HPDE6-E6E7 (cell line): ENCODE data around the gene TRIM60.
"Not testable (repeated sequence)": the region's sequence is repeated elsewhere in the genome, so short reads cannot be mapped to it uniquely, and the experiment has no call there.

Experiments used
- DNase-seq: peaks from one replicate; pipeline ENCODE4 v3.0.0; 2011; ENCODE audit warnings: missing footprints; ENCODE audit errors: extremely low spot score

Gene TRIM60

DNA sequence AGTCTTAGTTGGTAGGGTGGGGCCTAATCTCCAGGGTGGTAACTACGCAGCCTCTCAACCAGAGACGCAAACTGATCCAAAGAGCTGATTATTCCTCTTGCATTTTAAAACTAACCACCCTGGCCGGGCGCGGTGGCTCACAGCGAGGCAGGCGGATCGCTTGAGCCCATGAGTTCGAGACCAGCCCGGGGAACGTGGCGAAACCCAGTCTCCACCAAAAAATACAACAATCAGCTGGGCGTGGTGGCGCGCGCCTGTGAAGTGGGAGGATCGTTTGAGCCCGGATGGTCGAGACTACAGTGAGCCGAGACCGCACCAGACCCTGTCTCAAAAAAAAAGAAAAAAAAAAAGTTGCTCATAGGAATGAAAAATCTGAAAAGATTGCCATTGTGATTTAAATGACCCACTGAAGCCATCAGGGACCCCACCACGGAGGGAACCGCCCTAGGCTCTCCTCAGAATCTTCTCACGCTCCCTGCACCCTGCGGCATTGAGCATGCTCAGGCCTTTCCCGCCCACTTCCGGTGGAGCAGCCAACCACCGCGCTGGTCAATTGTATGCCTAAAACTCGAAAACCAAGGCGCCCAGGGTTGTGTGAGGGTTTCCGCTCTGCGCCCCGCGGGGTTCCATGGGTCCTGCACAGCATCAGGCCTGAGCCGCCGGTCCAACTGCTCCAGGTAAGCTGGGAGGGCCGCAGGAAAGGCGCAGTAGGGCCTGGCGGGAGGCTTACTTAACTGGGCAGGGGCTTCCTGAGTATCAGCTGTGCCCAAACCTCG, at the start of gene TRIM60:
TRIM60 (plus strand) TSS at position 564 of the 776 bp plus-strand sequence. CDS start 8,074 bp downstream, outside the sequence.
- DNase-seq, result no peak

DNA sequence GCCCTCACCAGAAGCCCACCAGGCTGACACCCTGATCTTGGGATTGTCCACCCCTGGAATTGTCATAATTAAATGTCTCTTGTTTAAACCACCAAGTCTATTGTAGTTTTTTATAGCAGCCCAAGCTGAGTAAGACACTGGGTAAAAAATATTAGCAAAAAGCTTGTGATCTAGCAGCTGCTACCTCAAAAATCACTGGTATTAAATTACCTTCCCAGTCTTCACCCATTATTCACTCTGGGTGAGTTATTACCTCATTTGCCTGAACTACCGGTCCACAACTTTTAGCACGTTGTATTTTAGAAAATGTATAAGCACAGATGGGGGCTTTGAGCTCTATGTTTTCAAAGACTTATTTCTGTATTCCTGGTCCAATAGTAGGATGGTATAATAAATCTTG, 42.3 kb upstream of the TRIM60 start:
- no peak for DNase-seq

DNA sequence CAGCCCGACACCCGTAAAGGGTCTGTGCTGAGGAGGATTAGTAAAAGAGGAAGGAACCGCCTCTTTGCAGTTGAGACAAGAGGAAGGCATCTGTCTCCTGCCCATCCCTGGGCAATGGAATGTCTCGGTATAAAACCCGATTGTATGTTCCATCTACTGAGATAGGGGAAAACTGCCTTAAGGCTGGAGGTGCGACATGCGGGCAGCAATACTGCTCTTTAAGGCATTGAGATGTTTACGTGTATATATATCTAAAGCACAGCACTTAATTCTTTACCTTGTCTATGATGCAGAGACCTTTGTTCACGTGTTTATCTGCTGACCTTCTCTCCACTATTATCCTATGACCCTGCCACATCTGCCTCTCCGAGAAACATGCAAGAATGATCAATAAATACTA, 41.0 kb upstream of the TRIM60 start:
- not testable (repeated sequence) for DNase-seq

DNA sequence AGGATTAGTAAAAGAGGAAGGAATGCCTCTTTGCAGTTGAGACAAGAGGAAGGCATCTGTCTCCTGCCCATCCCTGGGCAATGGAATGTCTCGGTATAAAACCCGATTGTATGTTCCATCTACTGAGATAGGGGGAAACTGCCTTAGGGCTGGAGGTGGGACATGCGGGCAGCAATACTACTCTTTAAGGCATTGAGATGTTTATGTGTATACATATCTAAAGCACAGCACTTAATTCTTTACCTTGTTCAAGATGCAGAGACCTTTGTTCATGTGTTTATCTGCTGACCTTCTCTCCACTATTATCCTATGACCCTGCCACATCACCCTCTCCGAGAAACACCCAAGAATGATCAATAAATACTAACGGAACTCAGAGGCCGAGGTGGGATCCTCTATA, 35.7 kb upstream of the TRIM60 start:
- DNase-seq, result not testable (repeated sequence)

DNA sequence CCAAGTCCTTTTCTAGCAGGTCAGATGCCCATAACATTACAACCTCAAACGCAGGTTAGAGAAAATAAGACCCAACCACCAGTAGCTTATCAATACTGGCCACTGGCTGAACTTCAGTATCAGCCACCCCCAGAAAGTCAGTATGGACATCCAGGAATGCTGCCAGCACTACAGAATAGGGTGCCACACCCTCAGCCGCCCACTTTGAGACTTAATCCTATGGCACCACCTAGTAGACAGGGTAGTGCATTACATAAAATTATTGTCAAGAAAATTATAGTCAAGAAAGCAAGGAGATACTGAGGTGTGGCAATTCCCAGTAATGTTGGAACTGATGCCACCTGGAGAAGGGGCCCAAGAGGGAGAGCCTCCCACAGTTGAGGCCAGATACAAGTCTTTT, 34.5 kb upstream of the TRIM60 start:
- DNase-seq, result no peak

DNA sequence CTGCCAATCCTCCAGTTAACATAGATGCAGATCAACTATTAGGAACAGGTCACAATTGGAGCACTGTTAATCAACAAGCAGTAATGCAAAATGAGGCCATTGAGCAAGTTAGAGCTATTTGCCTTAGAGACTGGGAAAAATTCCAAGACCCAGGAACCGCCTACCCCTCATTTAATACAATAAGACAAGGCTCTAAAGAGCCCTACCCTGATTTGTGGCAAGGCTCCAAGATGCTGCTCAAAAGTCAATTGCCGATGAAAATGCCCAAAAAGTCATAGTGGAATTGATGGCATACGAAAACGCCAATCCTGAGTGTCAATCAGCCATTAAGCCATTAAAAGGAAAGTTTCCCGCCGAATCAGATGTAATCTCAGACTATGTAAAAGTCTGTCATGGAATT, 33.9 kb upstream of the TRIM60 start:
- DNase-seq, result no peak

DNA sequence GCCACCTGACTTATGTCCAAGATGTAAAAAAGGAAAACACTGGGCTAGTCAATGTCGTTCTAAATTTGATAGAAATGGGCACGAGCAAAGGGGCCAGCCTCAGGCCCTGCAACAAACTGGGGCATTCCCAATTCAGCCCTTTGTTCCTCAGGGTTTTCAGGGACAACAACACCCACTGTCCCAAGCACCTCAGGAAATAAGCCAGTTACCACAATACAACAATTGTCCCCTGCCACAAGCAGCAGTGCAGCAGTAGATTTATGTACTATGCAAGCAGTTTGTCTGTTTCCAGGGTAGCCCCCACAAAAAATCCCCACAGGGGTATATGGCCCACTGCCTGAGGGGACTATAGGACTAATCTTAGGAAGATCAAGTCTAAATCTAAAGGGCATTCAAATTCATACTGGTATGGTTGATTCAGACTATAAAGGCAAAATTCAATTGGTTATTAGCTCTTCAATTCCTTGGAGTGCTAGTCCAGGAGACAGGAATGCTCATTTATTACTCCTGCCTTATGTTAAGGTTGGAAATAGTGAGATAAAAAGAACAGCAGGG, 33.2 kb upstream of the TRIM60 start:
- not testable (repeated sequence) for DNase-seq

DNA sequence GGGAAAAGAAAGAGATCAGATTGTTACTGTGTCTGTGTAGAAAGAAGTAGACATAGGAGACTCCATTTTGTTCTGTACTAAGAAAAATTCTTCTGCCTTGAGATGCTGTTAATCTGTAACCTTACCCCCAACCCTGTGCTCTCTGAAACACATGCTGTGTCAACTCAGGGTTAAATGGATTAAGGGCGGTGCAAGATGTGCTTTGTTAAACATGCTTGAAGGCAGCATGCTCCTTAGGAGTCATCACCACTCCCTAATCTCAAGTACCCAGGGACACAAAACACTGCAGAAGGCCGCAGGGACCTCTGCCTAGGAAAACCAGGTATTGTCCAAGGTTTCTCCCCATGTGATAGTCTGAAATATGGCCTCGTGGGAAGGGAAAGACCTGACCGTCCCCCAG, 29.8 kb upstream of the TRIM60 start:
- DNase-seq, result not testable (repeated sequence)

DNA sequence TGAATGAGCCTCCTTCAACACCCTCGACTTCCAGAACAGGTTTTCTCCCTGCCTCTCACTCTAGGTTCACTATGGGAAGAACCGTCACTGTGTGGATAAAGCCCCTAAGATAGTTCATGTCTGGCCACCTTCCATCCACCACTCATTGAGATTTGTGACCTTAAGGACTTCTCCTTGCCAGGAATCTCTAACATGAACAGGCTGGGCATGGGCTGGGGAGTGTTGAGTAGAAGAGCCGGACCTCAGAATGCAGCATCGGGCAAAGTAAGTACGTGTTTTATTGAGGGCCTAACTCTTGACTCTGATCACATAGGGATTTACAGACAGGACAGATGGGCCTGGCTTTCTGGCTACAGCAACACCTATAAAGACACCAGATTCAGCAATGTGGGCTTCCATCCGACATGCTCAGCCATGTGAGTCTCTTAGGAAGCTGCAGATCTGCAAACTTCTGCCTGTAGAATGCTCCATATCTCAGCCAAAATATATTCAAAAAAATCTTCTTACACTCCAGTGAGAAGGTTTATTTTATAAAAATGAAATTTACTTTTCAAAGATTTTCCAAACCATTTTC, 26.4 kb upstream of the TRIM60 start:
- no peak for DNase-seq

DNA sequence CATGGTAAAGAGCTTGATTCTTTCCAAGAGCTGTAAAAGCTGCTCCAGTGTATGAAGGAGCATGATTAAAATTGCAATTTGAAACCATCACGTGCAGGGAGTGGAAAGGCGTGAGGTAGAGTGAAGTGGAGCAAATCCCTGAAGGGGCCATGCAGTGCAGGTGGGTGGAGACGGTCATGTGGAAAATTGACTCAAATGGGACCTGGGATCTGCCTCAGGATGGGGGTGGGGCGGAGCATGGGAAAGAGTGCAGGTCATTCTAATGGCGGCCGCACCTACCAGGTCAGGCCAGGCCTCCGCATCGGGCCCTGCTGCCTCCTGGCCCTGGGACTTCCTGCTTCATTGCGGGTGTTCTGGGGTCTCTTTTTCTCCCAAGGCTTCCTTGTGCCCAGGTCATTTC, 25.3 kb upstream of the TRIM60 start:
- no peak for DNase-seq

DNA sequence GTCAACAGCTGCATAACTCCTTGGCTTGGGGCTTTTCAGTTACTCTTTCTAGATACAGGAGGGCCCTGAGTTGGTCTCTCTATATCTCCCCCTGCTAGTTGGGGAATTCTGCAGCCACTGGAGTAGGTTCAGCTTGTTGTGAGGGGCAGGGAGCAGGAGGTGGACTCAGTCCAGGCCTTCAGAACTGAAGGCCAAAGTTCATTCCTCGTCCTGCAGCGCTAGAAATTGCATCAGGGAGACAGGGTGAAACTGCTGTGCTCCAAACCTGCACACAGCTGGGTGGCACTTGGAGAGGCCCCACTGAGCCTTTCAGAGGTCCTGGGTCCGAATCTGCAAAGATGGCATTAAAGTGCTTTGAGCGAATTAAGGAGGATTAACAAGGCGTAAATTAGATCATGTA, 24.9 kb upstream of the TRIM60 start:
- no peak for DNase-seq

DNA sequence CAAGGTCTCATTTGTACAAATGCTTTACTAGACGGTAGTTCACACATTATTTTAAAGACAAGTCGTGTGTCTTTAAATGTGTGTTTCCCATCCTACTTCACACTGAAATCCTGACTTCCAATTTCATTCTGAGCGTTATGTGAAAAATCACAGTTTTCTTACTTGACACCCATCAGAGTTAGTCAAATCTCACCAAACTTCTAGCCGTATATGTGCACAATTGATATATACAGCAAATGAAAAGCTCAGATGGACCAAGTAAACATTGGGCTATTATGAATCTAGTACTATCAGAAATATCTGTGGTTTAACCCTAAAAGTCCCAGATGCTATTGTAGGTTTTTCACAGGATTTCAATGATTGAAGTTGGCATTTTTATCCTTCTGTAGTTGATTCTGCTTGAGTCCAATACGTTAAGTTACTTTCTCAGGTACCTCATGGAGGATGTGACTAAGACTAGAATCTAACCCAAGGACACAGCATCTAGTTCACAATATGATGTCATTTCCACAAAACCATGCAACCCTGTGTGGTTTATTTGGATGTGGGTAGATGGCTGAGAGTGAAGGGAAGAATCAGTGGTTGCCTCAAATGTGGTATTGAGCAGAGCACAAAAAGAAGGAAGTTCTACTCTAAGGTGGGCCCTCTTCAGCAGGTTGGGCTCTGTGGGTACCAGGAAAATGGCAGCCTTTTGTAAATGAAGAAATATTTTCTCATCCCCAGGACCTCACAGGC, 22.1 kb upstream of the TRIM60 start:
- DNase-seq, result no peak

DNA sequence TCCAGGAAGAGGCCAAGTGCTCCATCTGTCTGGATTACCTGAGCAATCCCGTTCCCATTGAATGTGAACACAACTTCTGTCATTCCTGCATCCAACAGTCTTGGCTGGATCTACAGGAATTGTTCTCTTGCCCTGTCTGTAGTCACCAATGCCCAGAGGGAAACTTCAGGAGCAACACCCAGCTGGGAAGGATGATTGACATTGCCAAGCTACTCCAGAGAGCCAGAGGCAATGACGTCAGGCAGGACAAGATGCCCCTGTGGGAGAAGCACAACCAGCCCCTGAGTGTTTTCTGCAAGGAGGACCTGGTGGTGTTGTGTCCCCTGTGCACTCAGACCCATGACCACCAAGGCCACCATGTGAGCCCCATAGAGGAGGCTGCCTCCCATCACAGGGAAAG, 21.3 kb upstream of the TRIM60 start:
- DNase-seq, result no peak

DNA sequence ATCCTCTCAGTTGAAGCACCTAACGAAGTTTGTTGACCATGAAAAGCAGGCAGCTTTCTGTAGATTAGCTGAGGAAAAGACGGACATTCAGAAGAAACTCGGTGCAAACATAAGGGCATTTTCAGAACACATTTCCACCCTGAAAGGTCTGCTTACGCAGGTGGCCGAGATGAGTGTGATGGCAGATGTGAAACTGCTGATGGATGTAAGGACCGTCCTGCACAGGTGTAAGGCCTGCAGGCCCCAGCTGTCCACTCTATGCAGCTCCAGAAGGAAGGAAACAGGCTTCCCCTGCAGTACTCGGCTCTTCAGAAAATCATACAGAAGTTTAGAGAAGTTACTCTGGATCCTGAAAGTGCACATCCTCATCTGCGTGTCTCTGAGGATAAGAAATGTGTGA, 20.8 kb upstream of the TRIM60 start:
- DNase-seq, result no peak

DNA sequence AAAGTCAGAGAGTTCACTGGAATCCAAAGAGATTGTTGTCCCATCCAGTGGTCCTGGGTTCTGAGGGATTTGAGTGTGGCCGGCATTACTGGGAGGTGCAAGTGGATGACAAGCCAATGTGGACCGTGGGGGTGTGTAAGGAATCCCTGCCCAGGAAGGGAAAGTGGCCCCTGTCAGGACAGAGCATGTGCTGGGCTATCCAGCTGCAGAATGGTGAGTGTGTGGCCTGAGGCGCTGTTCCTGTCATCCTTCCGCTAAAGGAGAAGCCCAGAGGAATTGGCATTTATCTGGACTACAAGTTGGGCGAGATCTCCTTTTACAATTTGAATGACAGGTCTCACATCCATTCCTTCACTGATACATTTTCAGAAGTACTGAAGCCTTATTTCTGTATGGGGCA, 20.4 kb upstream of the TRIM60 start:
- DNase-seq, result peak; percentile 13

DNA sequence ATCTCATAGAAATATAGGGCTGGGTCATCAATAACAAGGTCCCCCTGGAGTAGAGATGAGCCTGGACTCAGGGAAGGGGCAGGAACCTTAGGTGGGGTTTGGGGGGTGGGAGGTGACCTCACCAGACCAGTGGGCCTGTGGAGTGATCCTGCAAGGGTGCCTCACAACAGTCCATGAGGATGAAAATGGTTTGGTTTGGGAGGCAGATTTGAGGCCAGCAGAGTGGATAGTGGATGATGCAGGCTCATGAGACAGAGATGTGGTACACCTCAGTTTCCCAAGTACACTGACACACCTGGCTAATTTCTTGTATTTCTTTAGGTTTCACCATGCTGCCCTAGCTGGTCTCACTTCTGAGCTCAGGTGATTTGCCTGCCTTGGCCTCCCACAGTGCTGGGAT, 18.1 kb upstream of the TRIM60 start:
- no peak for DNase-seq

DNA sequence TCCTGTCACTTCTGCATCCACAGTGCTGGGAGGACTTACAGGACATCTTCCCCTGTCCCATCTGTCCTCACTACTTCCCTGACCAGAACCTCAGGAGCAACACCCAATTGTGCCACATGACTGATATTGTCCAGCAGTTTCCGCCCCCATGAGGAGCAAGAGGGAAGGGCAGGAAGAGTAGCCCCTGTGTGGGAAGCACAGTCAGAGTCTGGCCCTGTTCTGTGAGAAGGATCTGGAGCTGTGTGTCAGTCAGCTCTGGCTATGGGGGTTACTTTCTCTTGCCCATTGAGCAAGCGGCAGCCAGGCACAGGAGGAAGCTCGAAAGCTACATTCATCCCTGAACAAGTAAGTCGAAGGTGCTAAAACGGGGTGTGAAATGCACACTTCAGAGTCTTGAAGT, 14.8 kb upstream of the TRIM60 start:
- DNase-seq, result no peak

DNA sequence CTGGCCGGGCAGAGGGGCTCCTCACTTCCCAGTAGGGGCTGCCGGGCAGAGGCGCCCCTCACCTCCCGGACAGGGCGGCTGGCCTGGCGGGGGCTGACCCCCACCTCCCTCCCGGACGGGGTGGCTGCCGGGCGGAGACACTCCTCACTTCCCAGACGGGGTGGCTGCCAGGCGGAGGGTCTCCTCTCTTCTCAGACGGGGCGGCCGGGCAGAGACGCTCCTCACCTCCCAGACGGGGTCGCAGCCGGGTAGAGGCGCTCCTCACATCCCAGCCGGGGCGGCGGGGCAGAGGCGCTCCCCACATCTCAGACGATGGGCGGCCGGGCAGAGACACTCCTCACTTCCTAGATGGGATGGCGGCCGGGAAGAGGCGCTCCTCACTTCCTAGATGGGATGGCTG, 11.8 kb upstream of the TRIM60 start:
- not testable (repeated sequence) for DNase-seq

DNA sequence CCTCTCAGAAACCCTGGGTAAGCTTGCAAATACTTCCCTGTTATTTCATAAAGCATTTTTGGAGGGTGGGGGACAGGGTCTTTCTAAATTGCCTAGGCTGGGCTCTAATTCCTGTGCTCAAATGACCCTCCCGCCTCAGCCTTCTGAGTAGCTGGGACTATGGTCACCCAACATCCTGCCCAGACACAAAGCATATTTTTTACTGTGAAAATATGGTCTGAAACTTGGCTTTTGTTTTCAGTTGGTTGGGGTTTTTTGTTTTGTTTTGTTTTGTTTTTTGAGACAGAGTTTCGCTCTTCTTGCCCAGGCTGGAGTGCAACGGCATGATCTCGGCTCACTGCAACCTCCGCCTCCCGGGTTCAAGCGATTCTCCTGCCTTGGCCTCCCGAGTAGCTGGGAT, 6.0 kb upstream of the TRIM60 start:
- DNase-seq, result not testable (repeated sequence)

DNA sequence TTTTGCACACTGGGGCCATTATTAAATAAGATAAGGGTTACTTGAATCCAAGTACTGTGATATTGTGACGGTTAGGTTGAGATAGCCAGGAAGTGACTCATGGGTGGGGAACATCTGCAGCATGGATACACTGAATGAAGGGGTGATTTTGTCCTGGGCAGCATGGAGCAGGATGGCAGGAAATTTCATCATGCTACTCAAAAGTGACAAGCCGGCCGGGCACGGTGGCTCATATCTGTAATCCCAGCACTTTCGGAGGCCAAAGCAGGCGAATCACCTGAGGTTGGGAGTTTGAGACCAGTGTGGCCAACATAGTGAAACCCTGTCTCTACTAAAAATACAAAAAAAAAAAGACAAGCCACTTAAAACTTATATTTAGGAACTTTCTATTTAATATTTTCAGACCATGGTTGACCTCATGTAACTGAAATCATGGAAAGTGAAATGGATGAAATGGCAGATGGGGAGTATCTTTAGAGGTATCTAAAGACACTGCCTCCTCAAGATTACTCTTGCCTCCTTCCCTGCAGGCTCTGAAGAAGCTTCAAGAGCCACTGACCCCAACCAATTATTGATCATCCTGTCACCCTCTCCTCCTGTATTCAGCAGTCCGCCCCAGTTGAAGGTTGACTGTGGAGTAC, 3.9 kb upstream of the TRIM60 start:
- no peak for DNase-seq

DNA sequence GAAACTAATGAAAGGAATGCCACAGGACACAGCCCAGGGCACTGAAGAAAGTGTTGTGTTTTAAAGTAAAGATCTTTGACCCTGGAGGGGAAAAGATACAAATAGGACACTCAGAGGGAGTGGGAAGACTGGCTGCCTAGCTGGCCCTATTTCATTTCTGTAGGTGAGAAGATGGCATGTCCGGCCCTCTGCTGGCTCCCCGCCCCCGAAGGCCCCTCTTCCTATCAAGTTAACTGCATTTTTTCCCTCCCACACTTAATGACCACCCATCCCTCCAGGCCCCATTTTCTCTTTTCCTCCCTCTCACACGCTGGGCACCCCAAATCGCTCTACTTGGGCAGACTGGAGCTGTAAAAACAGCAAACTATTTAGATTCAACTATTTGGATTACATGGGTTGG, 16.4 kb downstream of the TRIM60 start:
- DNase-seq, result no peak

DNA sequence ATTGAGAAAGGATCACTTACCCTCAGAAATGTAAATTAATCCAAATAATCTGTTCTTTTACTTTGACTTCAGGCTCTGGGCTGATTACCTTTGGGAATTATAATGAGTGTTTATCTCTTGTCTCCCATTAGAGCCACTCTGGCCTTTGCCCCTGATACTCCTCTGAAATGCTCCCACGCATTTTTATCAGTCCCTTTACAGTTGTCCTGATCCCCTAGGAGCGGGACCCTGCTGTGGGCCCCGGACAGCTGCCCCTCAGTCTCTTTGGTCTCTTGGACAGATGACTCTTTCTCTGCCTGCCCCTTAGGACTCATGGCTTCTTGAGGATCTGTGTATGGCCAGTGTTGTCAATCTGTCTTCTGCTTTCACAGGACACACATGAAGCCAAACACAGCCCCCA, 20.8 kb downstream of the TRIM60 start:
- no peak for DNase-seq
